HG03066 (cell line): ENCODE data around the gene CCN6.
A peak's percentile ranks its signal among the peaks of the same experiment; 100 is the strongest.

Experiments
- ATAC-seq: cut with Tn5 transposase; IDR thresholded peaks from one replicate; pipeline ENCODE4 v1.9.1; 2021; ENCODE audit warnings: low read depth; ENCODE audit not compliant: unreplicated experiment

The CCN6 gene

GRCh38 chr6:112054001-112054400 is at the start of gene CCN6:
CCN6 (plus strand) TSS chr6:112054104; CDS start chr6:112054358, 254 bp downstream.
- no peak for ATAC-seq

DNA sequence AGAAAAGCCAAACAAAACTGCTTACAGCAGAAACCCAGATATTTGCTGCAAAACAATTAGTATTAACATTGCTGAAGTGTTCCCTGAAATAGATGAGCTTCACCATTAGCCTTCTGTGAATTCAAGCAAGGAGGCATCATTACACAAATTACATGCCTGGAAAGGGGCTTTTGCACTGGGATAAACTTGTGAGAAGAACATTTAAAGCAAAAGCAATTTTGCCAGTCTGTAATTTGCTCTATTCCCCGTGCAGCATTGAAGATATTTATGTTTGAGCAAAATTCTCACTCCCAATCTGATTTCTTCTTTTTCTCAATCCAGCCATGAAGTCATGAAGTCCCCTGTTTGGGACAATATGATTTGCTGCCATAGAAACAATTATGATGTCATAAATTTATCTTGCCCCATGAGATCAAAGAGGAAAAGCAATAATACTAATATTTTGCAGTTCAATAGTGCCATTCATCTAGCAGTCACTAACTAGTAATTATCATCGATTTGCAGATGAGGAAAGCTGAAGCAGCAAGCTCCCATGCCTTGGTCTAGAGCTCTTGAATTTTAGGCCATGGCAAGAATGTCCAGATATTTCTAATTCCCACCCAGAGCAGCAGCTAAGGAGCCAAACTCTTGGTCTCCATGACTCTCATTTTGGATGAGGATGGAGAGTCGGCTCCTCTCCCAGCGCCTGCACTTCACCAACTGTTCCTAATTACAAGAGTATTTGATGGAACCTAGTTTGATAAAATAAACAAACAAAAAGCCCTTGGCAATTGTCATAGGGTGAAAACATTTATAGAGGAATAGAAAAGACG is 49.5 kb upstream of the CCN6 start:
- ATAC-seq: no peak

DNA sequence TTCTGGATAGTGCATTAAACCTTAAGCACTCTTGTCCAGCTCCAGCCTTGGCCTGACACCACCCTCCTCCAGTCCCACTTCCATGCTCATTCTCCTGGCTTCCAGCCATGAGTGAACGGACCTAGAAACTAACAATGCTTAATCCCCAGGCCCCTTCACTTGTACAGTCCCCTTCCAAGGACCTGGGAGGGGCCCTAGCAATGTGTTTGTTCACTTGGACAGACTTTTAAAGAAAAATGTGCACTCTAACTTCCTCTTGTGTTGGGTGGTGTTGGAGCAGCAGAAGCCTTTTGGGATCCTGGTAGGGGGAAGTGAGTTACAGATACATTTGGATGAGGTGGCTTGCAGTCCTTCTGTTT is 48.9 kb upstream of the CCN6 start:
- no peak for ATAC-seq

DNA sequence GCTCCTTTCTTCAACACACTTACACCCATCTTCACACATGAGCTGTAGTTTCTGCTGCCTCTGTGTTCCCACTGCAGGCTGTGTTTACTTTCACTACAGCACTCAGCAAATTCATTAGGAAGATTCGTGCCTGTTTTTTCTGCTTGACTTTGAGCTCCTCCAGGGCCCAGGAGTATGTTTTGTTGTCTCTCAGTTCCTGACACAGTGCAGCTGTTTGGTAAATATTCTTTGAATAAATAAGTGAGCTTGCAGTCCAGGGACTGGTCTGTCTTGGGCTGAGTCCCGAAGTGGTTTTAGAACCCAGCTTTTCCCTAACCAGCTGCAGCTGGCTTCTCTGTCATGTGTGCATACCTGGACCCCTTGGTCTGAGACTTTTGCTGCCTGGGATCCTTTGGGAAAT is 46.6 kb upstream of the CCN6 start:
- no peak for ATAC-seq

DNA sequence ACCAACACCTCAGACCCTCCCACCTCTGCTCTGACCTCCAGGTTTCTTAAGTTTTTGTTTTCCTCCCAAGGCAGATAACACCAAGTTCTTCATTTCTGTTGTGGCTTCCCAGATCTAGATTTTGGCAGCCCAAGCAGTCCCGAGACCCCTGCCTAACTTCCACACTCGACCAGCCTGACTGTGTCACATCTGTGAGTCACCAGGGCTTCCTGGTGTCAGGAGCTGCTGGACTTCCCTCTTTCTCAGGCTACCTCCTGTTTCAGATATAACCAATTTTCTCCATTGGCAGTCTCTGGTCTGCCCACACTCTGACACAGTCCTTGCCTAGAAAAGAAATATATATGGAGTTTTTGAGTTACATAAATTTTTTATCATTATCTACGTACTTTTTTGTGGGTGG is 46.1 kb upstream of the CCN6 start:
- ATAC-seq: no peak

- no peak for ATAC-seq
Measured at GRCh38 chr6:112008482-112008881, 45.4 kb upstream of the CCN6 start.

DNA sequence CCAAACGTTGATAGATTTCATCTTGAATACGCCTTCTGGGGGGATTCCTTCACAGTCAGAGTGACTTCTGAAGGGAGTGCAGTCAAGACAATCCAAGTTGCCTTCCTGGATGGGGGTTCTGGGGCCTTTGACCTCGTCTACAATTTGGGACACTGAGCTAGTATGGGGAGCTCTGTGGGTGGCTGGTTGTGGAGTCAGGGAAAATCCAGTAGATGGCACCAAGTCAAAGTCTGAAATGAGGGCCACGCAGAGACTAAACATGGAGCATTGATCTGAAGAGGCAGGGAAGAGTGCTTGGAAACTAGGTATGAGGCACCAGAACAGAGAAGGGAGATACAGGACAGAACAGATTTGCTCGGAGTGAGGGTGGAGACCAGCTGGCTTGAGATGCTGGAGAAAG is 43.6 kb upstream of the CCN6 start:
- ATAC-seq: no peak

DNA sequence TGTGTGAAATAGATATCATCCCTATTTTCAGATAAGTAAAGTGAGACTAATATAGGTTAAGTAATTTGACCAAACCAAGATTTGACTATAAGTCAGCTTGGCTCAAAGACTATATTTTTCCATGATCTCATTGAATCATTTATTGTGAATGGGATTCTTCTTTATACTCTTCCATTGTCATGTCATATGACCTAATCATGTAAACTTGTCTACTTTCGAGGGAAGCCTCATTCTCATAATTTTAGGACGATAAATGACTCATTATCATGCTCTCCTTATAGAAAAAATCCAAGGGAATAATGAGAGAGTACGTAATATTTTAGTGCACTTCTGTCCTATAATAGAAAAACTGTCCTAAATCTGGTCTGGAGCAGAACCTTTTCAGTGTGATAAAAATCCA is 40.9 kb upstream of the CCN6 start:
- ATAC-seq: no peak

DNA sequence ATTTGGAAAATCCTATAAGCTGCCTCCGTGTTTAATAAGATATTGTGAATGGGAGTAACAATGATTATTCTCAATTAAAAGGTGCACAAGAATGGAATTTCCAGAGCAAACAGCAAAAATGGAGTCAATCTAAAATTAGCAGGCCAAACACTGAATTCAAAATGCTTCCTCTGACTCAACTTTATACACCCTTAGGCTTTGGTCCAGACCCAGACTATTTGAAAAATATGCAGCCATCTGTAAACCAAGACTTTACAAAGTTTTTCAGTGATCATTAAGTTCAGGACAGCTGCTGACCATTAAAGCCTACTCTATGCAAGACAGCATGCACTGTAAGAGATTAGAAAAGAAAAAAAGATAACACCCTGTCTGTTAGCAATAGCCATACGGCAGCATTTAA is 39.4 kb upstream of the CCN6 start:
- no peak for ATAC-seq

GRCh38 chr6:112015725-112016124 is 38.2 kb upstream of the CCN6 start:
- ATAC-seq: no peak

DNA sequence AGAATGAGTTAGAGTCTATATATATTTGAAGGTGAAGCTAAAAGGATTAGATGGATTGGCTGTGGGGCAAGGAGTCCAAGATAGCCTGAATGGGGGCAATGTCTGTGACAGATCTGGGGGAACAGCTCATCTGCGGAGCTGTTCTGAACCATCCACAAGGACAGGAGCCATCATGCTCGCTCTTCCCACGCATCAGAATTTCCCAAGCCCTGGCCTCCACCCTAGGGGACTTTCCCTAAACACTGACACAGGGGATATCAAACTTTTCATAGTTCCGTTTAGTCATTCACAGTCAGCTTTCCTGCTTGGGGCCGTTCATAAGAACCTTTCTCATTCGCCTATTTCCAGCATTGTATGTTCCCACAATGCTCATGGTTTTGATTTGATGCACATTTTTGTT is 37.6 kb upstream of the CCN6 start:
- no peak for ATAC-seq

GRCh38 chr6:112017169-112017568 is 36.7 kb upstream of the CCN6 start:
- ATAC-seq: no peak

DNA sequence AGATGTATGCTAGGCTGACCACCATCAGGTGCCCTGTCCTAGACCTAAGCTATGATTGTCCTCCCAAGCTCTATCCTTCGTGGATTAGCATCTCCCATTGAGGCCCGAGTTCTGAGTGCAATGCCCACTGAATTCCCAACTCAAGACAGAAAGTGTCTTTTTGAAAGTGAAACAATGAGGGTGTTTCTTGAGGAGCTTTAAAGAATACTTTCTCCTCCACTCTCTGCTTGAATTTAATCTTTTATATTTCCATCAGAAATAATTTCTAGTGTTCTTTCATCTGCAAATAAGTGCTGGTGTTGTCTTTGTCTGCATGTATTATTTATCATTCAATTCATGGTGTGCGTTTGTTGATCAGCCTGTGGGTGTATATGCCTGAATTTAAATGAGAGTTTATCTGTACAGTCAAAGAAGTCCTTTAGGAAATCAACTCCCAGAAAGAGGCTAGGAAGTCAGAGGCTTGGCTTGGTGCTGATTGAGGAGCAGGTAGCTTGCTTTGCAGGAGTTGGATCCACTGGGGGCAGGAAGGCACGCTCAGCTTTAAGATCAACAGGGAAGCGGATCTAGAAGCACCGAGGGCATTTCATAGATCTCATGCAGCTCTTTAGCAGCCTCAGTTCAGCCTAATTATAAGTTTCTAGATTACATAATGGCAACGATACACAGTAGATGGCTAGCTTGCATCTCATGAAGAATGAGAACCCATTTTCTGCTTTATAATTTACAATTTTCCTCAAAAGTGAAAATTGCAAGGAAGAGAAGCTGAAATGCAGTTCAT is 36.0 kb upstream of the CCN6 start:
- ATAC-seq: no peak

GRCh38 chr6:112018619-112019416 is 35.1 kb upstream of the CCN6 start:
- ATAC-seq: no peak

GRCh38 chr6:112019589-112019988 is 34.3 kb upstream of the CCN6 start:
- ATAC-seq: no peak

- no peak for ATAC-seq
Measured at GRCh38 chr6:112021691-112022310, 32.1 kb upstream of the CCN6 start.

DNA sequence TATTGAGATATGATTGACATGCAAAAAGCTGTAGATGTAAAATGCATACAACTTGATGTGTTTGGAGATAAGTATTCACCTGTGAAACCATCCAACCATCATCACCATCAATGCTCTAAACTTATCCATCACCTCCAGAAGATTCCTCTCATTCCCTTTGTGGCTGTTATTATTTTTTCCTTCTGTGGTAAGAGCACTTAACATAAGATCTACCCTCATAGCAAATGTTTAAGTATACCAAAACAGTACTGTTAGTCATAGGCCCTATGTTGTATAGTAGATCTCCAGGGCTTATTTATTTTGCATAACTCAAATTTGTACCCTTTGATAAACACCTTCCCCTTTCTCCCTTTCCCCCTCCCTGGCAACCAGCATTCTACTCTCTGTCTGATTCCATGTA is 31.2 kb upstream of the CCN6 start:
- ATAC-seq: no peak

DNA sequence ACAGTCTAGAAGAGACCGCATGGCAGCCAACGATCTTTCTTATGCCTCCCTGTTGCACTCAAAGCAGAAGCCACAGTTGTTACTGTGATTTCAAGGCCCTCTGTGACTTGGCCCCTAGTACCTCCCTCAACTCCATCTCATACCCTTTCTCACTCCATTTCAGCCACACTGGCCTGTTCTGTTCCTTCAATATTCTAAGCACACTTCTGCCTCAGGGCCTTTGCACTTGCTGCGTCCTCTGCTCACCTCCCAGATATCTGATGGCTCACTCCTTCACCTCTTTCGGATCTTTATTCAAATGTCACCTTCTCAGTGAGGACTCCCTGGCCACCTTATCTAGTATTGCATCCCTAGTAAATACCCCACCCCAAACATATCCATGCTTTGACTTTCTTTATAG is 29.4 kb upstream of the CCN6 start:
- ATAC-seq: no peak

- no peak for ATAC-seq
Measured at GRCh38 chr6:112026933-112027332, 27.0 kb upstream of the CCN6 start.

GRCh38 chr6:112027942-112028674 is 25.8 kb upstream of the CCN6 start:
- peak; percentile 63 for ATAC-seq
